GM19328 (cell line): ENCODE results near the gene ELMO1.
"Not testable (repeated sequence)": the region's sequence is repeated elsewhere in the genome, so short reads cannot be mapped to it uniquely, and the experiment has no call there.

Experiments used
- ATAC-seq: cut with Tn5 transposase; IDR thresholded peaks from one replicate; pipeline ENCODE4 v1.9.1; 2021; ENCODE audit warnings: mild to moderate bottlenecking, moderate library complexity; ENCODE audit not compliant: unreplicated experiment

Gene ELMO1

GRCh38 chr7:37000511-37000910 lies 448.2 kb downstream of the ELMO1 start:
- ATAC-seq, result no peak

- no peak for ATAC-seq
These were observed 448.8 kb downstream of the ELMO1 start for GRCh38 chr7:36999626-37000485.

- ATAC-seq, result no peak
These were observed 452.9 kb downstream of the ELMO1 start for GRCh38 chr7:36995776-36996175.

- no peak for ATAC-seq
These were observed 454.1 kb downstream of the ELMO1 start for GRCh38 chr7:36994456-36995112.

GRCh38 chr7:36986948-36987724 lies 461.5 kb downstream of the ELMO1 start:
- ATAC-seq, result no peak

GRCh38 chr7:36986511-36986933 lies 462.1 kb downstream of the ELMO1 start:
- no peak for ATAC-seq

GRCh38 chr7:36985866-36986400 lies 462.7 kb downstream of the ELMO1 start:
- no peak for ATAC-seq

GRCh38 chr7:36985316-36985715 lies 463.3 kb downstream of the ELMO1 start:
- ATAC-seq, result no peak

GRCh38 chr7:36984710-36985312 lies 463.9 kb downstream of the ELMO1 start:
- ATAC-seq, result no peak

GRCh38 chr7:36984041-36984521 lies 464.6 kb downstream of the ELMO1 start:
- no peak for ATAC-seq

GRCh38 chr7:36982766-36983165 lies 465.9 kb downstream of the ELMO1 start:
- no peak for ATAC-seq

GRCh38 chr7:36979810-36980248 lies 468.8 kb downstream of the ELMO1 start:
- ATAC-seq, result no peak

- ATAC-seq, result no peak
These were observed 470.2 kb downstream of the ELMO1 start for GRCh38 chr7:36978461-36978860.

GRCh38 chr7:36977878-36978277 lies 470.8 kb downstream of the ELMO1 start:
- no peak for ATAC-seq

GRCh38 chr7:36973534-36973933 lies 475.1 kb downstream of the ELMO1 start:
- ATAC-seq, result not testable (repeated sequence)

- ATAC-seq, result no peak
These were observed 476.5 kb downstream of the ELMO1 start for GRCh38 chr7:36972140-36972518.

- no peak for ATAC-seq
These were observed 477.0 kb downstream of the ELMO1 start for GRCh38 chr7:36971515-36972139.

- no peak for ATAC-seq
These were observed 477.8 kb downstream of the ELMO1 start for GRCh38 chr7:36970551-36971514.

GRCh38 chr7:36969376-36969775 lies 479.3 kb downstream of the ELMO1 start:
- ATAC-seq, result no peak
